ENCODE results near the gene EGF.
"Not testable (repeated sequence)": the region's sequence is repeated elsewhere in the genome, so short reads cannot be mapped to it uniquely, and the experiment has no call there.

Gene EGF

DNA sequence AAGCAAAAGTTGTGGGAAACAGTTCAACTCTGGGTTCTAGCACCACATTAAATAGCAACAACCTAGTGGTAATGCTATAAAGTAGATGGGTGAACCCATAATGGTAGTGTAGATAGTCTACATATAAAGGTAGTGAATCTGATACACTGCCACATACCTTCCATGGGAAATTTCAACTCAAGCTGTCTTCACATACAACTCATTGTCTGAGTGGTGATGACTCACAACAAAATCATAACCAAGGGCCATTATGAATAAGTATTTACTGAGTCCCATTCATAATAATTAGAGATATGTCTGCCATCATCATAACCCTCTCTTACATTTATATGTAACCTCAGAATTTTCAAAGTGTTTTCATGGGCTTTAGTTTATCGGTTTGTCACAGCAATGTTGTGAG is 34.8 kb downstream of the EGF start:
- Histone ChIP-seq H3K4me2 (ENCODE audit: low read length) (no peak overlapping the region), H3K9ac (ENCODE audit: low read length) (no peak overlapping the region), H3K4me3 (ENCODE audit: low read depth, low read length, poor library complexity, severe bottlenecking) (no peak overlapping the region), H2AFZ (ENCODE audit: low read length) (no peak overlapping the region), H3F3A (ENCODE audit: insufficient read depth, low read length) (no peaks in the 10 kb centered on the region; the same call in 1 of the 2 replicates), H3K36me3 (ENCODE audit: insufficient read depth, low read length) (no peaks in the 10 kb centered on the region), H4K20me1 (ENCODE audit: insufficient read depth, low read length) (no peaks in the 10 kb centered on the region), H3K9me2 (ENCODE audit: low read depth, low read length) (no peaks in the 10 kb centered on the region), H3K27ac (ENCODE audit: low read depth, low read length, poor library complexity, severe bottlenecking) (no peak overlapping the region), H3K27me3 (ENCODE audit: insufficient read depth, low read length) (no peaks in the 10 kb centered on the region), H3K4me1 (ENCODE audit: insufficient read depth, low read length, severe bottlenecking) (no peaks in the 10 kb centered on the region), H3K9me3 (ENCODE audit: low read length) (no peaks in the 10 kb centered on the region), H3K79me2 (ENCODE audit: insufficient read depth, low read length) (no peaks in the 10 kb centered on the region)
- TF ChIP-seq, protein P1, sequence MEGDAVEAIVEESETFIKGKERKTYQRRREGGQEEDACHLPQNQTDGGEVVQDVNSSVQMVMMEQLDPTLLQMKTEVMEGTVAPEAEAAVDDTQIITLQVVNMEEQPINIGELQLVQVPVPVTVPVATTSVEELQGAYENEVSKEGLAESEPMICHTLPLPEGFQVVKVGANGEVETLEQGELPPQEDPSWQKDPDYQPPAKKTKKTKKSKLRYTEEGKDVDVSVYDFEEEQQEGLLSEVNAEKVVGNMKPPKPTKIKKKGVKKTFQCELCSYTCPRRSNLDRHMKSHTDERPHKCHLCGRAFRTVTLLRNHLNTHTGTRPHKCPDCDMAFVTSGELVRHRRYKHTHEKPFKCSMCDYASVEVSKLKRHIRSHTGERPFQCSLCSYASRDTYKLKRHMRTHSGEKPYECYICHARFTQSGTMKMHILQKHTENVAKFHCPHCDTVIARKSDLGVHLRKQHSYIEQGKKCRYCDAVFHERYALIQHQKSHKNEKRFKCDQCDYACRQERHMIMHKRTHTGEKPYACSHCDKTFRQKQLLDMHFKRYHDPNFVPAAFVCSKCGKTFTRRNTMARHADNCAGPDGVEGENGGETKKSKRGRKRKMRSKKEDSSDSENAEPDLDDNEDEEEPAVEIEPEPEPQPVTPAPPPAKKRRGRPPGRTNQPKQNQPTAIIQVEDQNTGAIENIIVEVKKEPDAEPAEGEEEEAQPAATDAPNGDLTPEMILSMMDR (IDR thresholded peaks at IDR 0.05; ENCODE audit: low read length): no peak
- TF ChIP-seq EZH2 (IDR thresholded peaks at IDR 0.05; ENCODE audit: borderline replicate concordance, low read length): no peak

DNA sequence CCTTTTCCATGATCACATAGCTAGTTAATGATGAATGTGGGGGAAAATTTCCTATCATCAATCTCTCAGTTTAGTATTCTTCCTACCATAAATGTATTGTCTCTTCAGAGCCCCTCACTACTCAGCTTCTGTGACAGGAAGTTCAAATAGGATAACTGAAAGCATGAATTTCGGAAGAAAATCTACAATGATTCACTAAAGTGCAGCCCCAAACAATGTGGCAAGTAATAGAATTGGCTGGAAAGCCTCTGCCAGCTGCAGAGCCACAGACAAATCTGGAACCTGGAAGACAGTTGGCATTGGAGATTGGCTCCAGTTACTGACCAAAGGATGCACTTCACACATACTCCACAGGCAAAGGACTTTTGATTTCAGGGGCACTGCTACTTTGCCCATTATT is 35.2 kb downstream of the EGF start:
- Histone ChIP-seq H3K9ac (ENCODE audit: low read length) (no peak overlapping the region), H3K4me2 (ENCODE audit: low read length) (no peak overlapping the region), H3K27me3 (ENCODE audit: insufficient read depth, low read length) (no peaks in the 10 kb centered on the region), H3K4me1 (ENCODE audit: insufficient read depth, low read length, severe bottlenecking) (no peaks in the 10 kb centered on the region), H3K4me3 (ENCODE audit: low read depth, low read length, poor library complexity, severe bottlenecking) (no peak overlapping the region), H3K27ac (ENCODE audit: low read depth, low read length, poor library complexity, severe bottlenecking) (no peak overlapping the region), H4K20me1 (ENCODE audit: insufficient read depth, low read length) (no peaks in the 10 kb centered on the region), H3K36me3 (ENCODE audit: insufficient read depth, low read length) (no peaks in the 10 kb centered on the region), H3K9me2 (ENCODE audit: low read depth, low read length) (no peaks in the 10 kb centered on the region), H2AFZ (ENCODE audit: low read length) (no peak overlapping the region), H3K79me2 (ENCODE audit: insufficient read depth, low read length) (no peaks in the 10 kb centered on the region), H3F3A (ENCODE audit: insufficient read depth, low read length) (no peaks in the 10 kb centered on the region; the same call in 1 of the 2 replicates), H3K9me3 (ENCODE audit: low read length) (no peaks in the 10 kb centered on the region)
- no peak for TF ChIP-seq EZH2 (IDR thresholded peaks at IDR 0.05; ENCODE audit: borderline replicate concordance, low read length)
- TF ChIP-seq, protein P1 (IDR thresholded peaks at IDR 0.05; ENCODE audit: low read length): no peak

DNA sequence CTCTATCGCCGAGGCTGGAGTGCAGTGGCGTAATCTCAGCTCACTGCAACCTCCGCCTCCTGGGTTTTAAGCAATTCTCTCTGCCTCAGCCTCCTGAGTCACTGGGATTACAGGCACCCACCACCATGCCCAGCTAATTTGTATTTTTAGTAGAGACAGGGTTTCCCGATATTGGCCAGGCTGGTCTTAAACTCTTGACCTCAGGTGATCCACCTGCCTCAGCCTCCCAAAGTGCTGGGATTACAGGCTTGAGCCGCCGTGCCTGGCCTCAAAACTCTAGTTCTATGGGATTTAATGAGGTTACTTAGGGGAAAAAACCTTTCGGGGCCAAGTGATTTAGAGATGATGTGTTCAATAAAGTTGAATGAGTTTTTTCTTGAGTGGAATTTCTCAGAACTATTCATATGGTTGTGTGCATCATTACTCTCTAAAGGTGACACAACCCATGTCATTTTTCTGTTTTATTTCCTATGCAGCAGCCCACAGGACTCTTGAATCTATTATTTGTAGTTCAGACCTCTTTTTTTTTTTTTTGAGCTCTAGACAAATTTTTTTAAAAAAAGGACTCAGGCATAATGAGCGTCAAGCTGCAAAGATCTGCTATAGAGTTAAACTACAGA is 36.5 kb downstream of the EGF start:
- not testable (repeated sequence) for H4K20me1 ChIP-seq (ENCODE audit: insufficient read depth, low read length); H3K9ac ChIP-seq (ENCODE audit: low read length)

DNA sequence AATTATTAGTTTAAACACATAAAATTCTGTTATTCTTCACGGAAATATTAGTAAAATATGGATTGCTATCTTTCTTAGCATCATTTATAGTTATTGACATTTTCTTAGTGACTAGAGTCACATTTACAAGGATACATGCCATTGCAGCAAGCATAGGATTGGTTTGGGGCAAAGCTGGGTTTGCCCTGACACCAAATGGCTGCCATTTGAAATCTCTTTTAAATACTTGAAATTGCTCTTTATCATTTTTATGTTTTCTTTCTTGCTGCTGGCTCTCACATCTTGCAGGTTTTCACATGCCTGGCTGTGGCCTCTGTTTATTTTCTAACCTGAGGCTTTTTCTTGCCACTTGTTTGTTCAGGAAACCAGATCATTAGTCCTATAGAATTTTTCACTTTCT is 39.9 kb downstream of the EGF start:
- no peaks in the 10 kb centered on the region for H3K4me1 ChIP-seq (ENCODE audit: insufficient read depth, low read length, severe bottlenecking)
- H3F3A ChIP-seq (ENCODE audit: insufficient read depth, low read length): no peaks in the 10 kb centered on the region; the same call in 1 of the 2 replicates
- H2AFZ ChIP-seq (ENCODE audit: low read length): no peak overlapping the region
- no peaks in the 10 kb centered on the region for H3K9me2 ChIP-seq (ENCODE audit: low read depth, low read length)
- no peak overlapping the region for H3K4me2 ChIP-seq (ENCODE audit: low read length)
- no peaks in the 10 kb centered on the region for H4K20me1 ChIP-seq (ENCODE audit: insufficient read depth, low read length)
- H3K36me3 ChIP-seq (ENCODE audit: insufficient read depth, low read length): no peaks in the 10 kb centered on the region
- no peak overlapping the region for H3K9ac ChIP-seq (ENCODE audit: low read length)
- no peak overlapping the region for H3K27ac ChIP-seq (ENCODE audit: low read depth, low read length, poor library complexity, severe bottlenecking)
- no peaks in the 10 kb centered on the region for H3K9me3 ChIP-seq (ENCODE audit: low read length)
- no peaks in the 10 kb centered on the region for H3K27me3 ChIP-seq (ENCODE audit: insufficient read depth, low read length)
- TF ChIP-seq EZH2 (IDR thresholded peaks at IDR 0.05; ENCODE audit: borderline replicate concordance, low read length): no peak
- TF ChIP-seq, protein P1 (IDR thresholded peaks at IDR 0.05; ENCODE audit: low read length): no peak
- H3K79me2 ChIP-seq (ENCODE audit: insufficient read depth, low read length): no peaks in the 10 kb centered on the region
- no peak overlapping the region for H3K4me3 ChIP-seq (ENCODE audit: low read depth, low read length, poor library complexity, severe bottlenecking)

More for the DNA sequence above, 36.5 kb downstream of the EGF start:
- not testable (repeated sequence) for H3K9me3 ChIP-seq (ENCODE audit: low read length); H2AFZ ChIP-seq (ENCODE audit: low read length); H3K9me2 ChIP-seq (ENCODE audit: low read depth, low read length); H3K4me1 ChIP-seq (ENCODE audit: insufficient read depth, low read length, severe bottlenecking); H3K36me3 ChIP-seq (ENCODE audit: insufficient read depth, low read length); H3K79me2 ChIP-seq (ENCODE audit: insufficient read depth, low read length); H3K27me3 ChIP-seq (ENCODE audit: insufficient read depth, low read length); H3K4me3 ChIP-seq (ENCODE audit: low read depth, low read length, poor library complexity, severe bottlenecking); H3K4me2 ChIP-seq (ENCODE audit: low read length); H3K27ac ChIP-seq (ENCODE audit: low read depth, low read length, poor library complexity, severe bottlenecking); H3F3A ChIP-seq (ENCODE audit: insufficient read depth, low read length)

All from OCI-LY1 (cell line).